Gastroesophageal sphincter (tissue), 3 donors: ENCODE data around the gene CFAP100.

Source experiments
- EP300 ChIP-seq: sonication (generic); formaldehyde crosslinking; IDR thresholded peaks from one replicate; pipeline ENCODE4 v1.6.1; 2017; ENCODE audit warnings: antibody characterized with exemption, mild to moderate bottlenecking
- POLR2AphosphoS5 ChIP-seq: sonication (generic); formaldehyde crosslinking; IDR thresholded peaks from one replicate; pipeline ENCODE4 v1.6.1; 2017; ENCODE audit warnings: antibody characterized with exemption
- TF ChIP-seq, protein P1 (sequence below), 4 experiments: fragments of 200-600 bp in 2 of 4; fragments of 450-650 bp in 2 of 4; sonication (generic) in 1 of 4; IDR thresholded peaks; one replicate each; pipeline ENCODE4 v1.5.1; 2017 to 2019; ENCODE audit warnings: antibody characterized with exemption in 4 of 4, mild to moderate bottlenecking in 2 of 4, moderate library complexity in 2 of 4

GRCh38 chr3:126445506-126445905 is 50.8 kb downstream of the CFAP100 start:
- TF ChIP-seq, protein P1, sequence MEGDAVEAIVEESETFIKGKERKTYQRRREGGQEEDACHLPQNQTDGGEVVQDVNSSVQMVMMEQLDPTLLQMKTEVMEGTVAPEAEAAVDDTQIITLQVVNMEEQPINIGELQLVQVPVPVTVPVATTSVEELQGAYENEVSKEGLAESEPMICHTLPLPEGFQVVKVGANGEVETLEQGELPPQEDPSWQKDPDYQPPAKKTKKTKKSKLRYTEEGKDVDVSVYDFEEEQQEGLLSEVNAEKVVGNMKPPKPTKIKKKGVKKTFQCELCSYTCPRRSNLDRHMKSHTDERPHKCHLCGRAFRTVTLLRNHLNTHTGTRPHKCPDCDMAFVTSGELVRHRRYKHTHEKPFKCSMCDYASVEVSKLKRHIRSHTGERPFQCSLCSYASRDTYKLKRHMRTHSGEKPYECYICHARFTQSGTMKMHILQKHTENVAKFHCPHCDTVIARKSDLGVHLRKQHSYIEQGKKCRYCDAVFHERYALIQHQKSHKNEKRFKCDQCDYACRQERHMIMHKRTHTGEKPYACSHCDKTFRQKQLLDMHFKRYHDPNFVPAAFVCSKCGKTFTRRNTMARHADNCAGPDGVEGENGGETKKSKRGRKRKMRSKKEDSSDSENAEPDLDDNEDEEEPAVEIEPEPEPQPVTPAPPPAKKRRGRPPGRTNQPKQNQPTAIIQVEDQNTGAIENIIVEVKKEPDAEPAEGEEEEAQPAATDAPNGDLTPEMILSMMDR (IDR thresholded peaks at IDR 0.05) = no peak
- TF ChIP-seq POLR2AphosphoS5 (no peak), EP300 (no peak)
